H1 (cell line): ENCODE results near the gene SRRM2. TPM values are rescaled to one million over a fixed set of nuclear protein-coding genes. Genes with fewer than 3 reads are reported as not detected.

Experiments used
- BCL11A ChIP-seq, 2 experiments: IDR thresholded peaks; one replicate each; pipeline ENCODE4 v1.6.1; 2011; ENCODE audit warnings: low read depth in 2 of 2, low read length in 2 of 2, mild to moderate bottlenecking in 2 of 2
- EP300 ChIP-seq, 2 experiments: IDR thresholded peaks; 1 replicate in 1 of 2; 2 replicates in 1 of 2; pipeline ENCODE4 v1.6.1; 2011 to 2012; ENCODE audit warnings: low read depth in 2 of 2, low read length in 2 of 2, mild to moderate bottlenecking in 2 of 2, borderline replicate concordance in 1 of 2, inconsistent platforms in 1 of 2, moderate library complexity in 1 of 2
- JUND ChIP-seq: IDR thresholded peaks from 2 replicates; pipeline ENCODE4 v1.6.1; 2011; ENCODE audit warnings: mild to moderate bottlenecking, improper control_type of control experiment, low read length
- KDM5A ChIP-seq: fragments of 200-600 bp; IDR thresholded peaks from 2 replicates; pipeline ENCODE4 v1.7.1; 2012; ENCODE audit warnings: mild to moderate bottlenecking, low read length, inconsistent platforms, mixed read lengths
- polyA plus RNA-seq, 7 experiments: library from polyadenylated mRNA; depleted of rRNA in 3 of 7; stranded (reverse) in 5 of 7; unstranded in 2 of 7; fragments of >200 nt in 5 of 7; fragments of 200-250 nt in 2 of 7; gene quantifications; 1 replicate in 5 of 7; 2 replicates in 1 of 7; 4 replicates in 1 of 7; pipeline versions ENCODE4 v1.2.1 to v1.2.3, GENCODE V29; 2011 to 2013; ENCODE audit warnings: missing spikeins in 2 of 7, mixed read lengths in 2 of 7
- total RNA-seq: library from RNA; stranded (reverse); fragmentation: NEBNext Ultra II Directional; extraction: Animal tissue kit (Norgen Biotek cat#: 25700); gene quantifications from 2 replicates; pipeline ENCODE4 v1.2.1, GENCODE V29; 2021

The SRRM2 gene
- total and polyA plus RNA-seq, 2 of the 8 experiments (the other 6 are each of a cell fraction or from before 2014, with no cell fraction given), result 300 to 579 TPM

GRCh38 chr16:2810651-2811050 is 58.2 kb downstream of the SRRM2 start (continued):
- TF ChIP-seq EP300 (IDR thresholded peaks at IDR 0.05; ENCODE audit: borderline replicate concordance in 1 of 2, low read depth in 2 of 2, low read length in 2 of 2), result no peak
- TF ChIP-seq JUND, result no peak
- TF ChIP-seq BCL11A (IDR thresholded peaks at IDR 0.05; ENCODE audit: low read depth in 2 of 2, low read length in 2 of 2), result no peak
- no peak for TF ChIP-seq KDM5A
